DND-41 (cell line): ENCODE measurements around the gene HOXD9.

Experiments used
- CTCF ChIP-seq: IDR thresholded peaks from 2 replicates; pipeline ENCODE4 v1.5.1; 2012; ENCODE audit warnings: borderline replicate concordance, low read length, moderate library complexity, mild to moderate bottlenecking; ENCODE audit not compliant: poor library complexity, severe bottlenecking; ENCODE audit errors: extremely low read depth
- EZH2 ChIP-seq: IDR thresholded peaks from 3 replicates; pipeline ENCODE4 v1.6.1; 2012; ENCODE audit warnings: borderline replicate concordance, low read depth, mild to moderate bottlenecking, moderate library complexity, low read length, inconsistent platforms; ENCODE audit not compliant: severe bottlenecking

- TF ChIP-seq CTCF (no peak), EZH2 (no peak)
Observed at GRCh38 chr2:176076063-176076462, 46.5 kb upstream of the HOXD9 start.
